ENCODE measurements around the gene TM6SF1.
A peak's percentile ranks its signal among the peaks of the same experiment; 100 is the strongest.

Gene TM6SF1

DNA sequence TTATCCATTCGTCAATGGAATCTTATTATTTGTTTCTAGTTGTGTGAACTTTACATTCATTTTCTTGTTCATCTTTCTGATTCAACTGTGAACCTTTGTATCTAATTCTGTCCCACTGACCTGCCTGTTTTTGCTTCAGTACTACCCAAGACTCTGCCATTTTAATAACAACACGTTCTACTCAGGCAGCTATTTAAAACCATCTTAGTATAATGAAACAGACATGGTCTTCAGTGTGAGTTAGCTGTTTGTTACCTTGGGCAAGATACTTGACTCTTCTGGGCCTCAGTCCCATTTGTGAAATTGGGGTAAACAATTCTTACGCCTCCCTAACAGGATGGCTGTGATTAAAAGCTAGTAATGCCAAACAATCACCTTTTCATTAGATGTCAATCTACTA lies 42.0 kb upstream of the TM6SF1 start:
- Histone ChIP-seq H3K4me2 (ENCODE audit: insufficient read depth, low read length) (peak overlapping the region; percentile 75), H4K20me1 (ENCODE audit: insufficient read depth, low read length) (peaks cover 40% of the 10 kb centered on the region), H3K36me3 (ENCODE audit: insufficient read depth, low read length) (peaks cover 31% of the 10 kb centered on the region), H3K27ac (ENCODE audit: low read length) (peak overlapping the region; percentile 17; the same call in 1 of the 2 replicates), H3K79me2 (ENCODE audit: insufficient read depth, low read length) (peaks cover 66% of the 10 kb centered on the region), H3K9me3 (ENCODE audit: insufficient read depth, low read length, severe bottlenecking) (no peaks in the 10 kb centered on the region), H2AFZ (ENCODE audit: low read depth, low read length) (no peak overlapping the region), H3K9ac (ENCODE audit: low read depth, low read length) (peak overlapping the region; percentile 92), H3K4me1 (ENCODE audit: insufficient read depth, low read length) (peaks cover 62% of the 10 kb centered on the region), H3K27me3 (ENCODE audit: insufficient read depth, low read length, poor library complexity) (no peaks in the 10 kb centered on the region), H3K4me3 (ENCODE audit: low read depth in 1 of 2, low read length in 2 of 2) (peak overlapping the region; percentile 73 to 98; a peak in 3 of 4 replicates)
- no peak for DNase-seq
- ATAC-seq (ENCODE audit: insufficient read depth, low read depth): no peak
- TF ChIP-seq EZH2 (IDR thresholded peaks at IDR 0.05; ENCODE audit: borderline replicate concordance, low read depth, low read length, severe bottlenecking): no peak
- TF ChIP-seq, protein P1, sequence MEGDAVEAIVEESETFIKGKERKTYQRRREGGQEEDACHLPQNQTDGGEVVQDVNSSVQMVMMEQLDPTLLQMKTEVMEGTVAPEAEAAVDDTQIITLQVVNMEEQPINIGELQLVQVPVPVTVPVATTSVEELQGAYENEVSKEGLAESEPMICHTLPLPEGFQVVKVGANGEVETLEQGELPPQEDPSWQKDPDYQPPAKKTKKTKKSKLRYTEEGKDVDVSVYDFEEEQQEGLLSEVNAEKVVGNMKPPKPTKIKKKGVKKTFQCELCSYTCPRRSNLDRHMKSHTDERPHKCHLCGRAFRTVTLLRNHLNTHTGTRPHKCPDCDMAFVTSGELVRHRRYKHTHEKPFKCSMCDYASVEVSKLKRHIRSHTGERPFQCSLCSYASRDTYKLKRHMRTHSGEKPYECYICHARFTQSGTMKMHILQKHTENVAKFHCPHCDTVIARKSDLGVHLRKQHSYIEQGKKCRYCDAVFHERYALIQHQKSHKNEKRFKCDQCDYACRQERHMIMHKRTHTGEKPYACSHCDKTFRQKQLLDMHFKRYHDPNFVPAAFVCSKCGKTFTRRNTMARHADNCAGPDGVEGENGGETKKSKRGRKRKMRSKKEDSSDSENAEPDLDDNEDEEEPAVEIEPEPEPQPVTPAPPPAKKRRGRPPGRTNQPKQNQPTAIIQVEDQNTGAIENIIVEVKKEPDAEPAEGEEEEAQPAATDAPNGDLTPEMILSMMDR (IDR thresholded peaks at IDR 0.05; ENCODE audit: borderline replicate concordance, extremely low read depth, low read length, poor library complexity, severe bottlenecking): no peak

DNA sequence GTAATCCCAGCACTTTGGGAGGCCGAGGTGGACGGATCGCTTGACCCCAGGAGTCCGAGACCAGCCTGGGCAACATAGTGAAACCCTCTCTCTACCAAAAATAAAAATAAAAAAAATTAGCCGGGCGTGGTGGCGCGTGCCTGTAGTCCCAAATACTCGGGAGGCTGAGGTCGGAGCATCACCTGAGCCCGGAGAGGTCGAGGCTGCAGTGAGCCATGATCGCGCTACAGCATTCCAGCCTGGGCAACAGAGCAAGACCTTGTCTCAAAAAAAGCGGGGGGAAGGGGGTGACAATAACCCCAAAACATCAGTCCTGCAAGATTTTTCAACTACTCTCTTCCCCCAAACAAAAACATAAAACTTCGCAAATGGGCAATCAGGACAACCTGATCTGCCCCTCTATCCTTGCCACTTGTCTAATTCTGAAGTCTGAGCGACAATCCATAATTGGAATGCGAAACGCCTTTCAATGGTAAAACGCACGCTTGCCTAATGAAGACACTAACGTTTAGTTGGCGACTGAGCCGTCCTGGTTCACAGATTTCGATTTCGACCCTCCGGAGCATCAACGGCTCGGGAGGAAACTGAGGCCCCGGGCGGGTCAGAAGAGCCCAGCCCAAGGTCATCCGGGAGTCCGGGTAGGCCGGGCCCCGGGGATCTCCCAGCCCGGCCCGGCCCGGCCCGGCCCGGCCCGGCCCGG lies 41.3 kb upstream of the TM6SF1 start:
- TF ChIP-seq, protein P1 (IDR thresholded peaks at IDR 0.05; ENCODE audit: borderline replicate concordance, extremely low read depth, low read length, poor library complexity, severe bottlenecking): no peak
- H4K20me1 ChIP-seq (ENCODE audit: insufficient read depth, low read length): peaks cover 36% of the 10 kb centered on the region

DNA sequence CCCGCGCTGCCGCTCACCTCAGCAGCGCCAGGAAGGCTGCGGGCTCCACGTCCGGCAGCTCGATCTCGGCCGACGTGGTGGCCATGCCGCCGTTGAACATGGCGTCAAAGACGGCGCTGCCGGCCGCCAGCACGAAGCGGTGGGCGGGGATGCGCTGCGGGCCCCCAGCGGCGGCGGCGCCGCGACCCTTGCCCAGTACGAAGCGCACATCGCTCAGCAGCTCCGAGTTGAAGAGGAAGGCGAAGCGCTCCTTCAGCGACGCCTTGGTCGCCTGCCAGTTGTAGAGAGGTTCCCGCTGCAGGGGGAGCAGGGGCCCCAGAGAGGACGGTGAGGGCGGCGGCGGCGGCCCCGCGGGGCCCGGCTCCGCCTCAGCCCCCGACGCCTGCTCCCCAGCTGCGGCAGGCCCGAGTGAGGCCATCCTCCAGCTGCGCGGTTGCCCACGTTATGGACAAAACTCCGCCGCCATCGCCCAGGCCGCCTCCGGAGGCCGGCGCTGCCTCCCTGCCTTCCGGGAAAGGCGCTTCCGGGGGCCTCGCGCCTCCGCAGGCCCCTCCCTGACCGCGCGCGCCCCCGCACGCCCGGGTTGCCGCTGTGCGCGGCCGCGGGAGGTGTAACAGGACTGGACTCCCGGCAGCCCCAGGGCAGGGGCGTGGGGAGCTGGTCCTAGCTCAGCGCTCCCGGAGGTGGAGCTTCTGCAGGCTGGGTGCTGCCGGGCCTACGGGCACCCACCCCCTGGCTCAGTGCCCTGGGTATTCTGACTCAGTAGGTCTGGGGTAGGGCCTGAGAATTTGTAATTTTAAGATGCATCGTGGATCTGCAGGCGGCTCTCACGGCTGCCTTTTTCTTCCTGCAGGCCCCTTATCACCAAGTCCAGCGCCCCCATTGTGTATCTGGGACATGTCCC lies 40.5 kb upstream of the TM6SF1 start, which contains the start of gene BTBD1:
Gene BTBD1 (minus strand): TSS at position 519 of the 904 bp plus-strand sequence. CDS start 101 bp downstream, at position 418.
- Histone ChIP-seq H3K4me3 (ENCODE audit: low read depth in 1 of 2, low read length in 2 of 2) (peak within 1 kb of the TSS; percentile 73 to 98), H3K9ac (ENCODE audit: low read depth, low read length) (peak within 1 kb of the TSS; percentile 92), H3K27ac (ENCODE audit: low read length) (peak within 1 kb of the TSS; percentile 85), H3K79me2 (ENCODE audit: insufficient read depth, low read length) (peaks cover 51% of the 10 kb centered on the region), H3K4me1 (ENCODE audit: insufficient read depth, low read length) (peaks cover 52% of the 10 kb centered on the region), H3K9me3 (ENCODE audit: insufficient read depth, low read length, severe bottlenecking) (no peaks in the 10 kb centered on the region), H3K4me2 (ENCODE audit: insufficient read depth, low read length) (peak within 1 kb of the TSS; percentile 75), H3K27me3 (ENCODE audit: insufficient read depth, low read length, poor library complexity) (no peaks in the 10 kb centered on the region), H3K36me3 (ENCODE audit: insufficient read depth, low read length) (peaks cover 18% of the 10 kb centered on the region), H4K20me1 (ENCODE audit: insufficient read depth, low read length) (peaks cover 28% of the 10 kb centered on the region), H2AFZ (ENCODE audit: low read depth, low read length) (peak within 1 kb of the TSS; percentile 96)
- ATAC-seq (ENCODE audit: insufficient read depth, low read depth) (peak; percentile 90), DNase-seq (peak; percentile 85)
- TF ChIP-seq EZH2 (IDR thresholded peaks at IDR 0.05; ENCODE audit: borderline replicate concordance, low read depth, low read length, severe bottlenecking): no peak
- TF ChIP-seq, protein P1 (IDR thresholded peaks at IDR 0.05; ENCODE audit: borderline replicate concordance, extremely low read depth, low read length, poor library complexity, severe bottlenecking): no peak

More for the DNA sequence above, 41.3 kb upstream of the TM6SF1 start:
- DNase-seq (no peak), ATAC-seq (ENCODE audit: insufficient read depth, low read depth) (no peak)
- Histone ChIP-seq H3K4me2 (ENCODE audit: insufficient read depth, low read length) (peak overlapping the region; percentile 75), H3K4me1 (ENCODE audit: insufficient read depth, low read length) (peaks cover 60% of the 10 kb centered on the region), H3K9ac (ENCODE audit: low read depth, low read length) (peak overlapping the region; percentile 92), H3K79me2 (ENCODE audit: insufficient read depth, low read length) (peaks cover 59% of the 10 kb centered on the region), H3K27ac (ENCODE audit: low read length) (peak overlapping the region; percentile 85), H3K4me3 (ENCODE audit: low read depth in 1 of 2, low read length in 2 of 2) (peak overlapping the region; percentile 73 to 98), H2AFZ (ENCODE audit: low read depth, low read length) (peak overlapping the region; percentile 96), H3K36me3 (ENCODE audit: insufficient read depth, low read length) (peaks cover 26% of the 10 kb centered on the region), H3K9me3 (ENCODE audit: insufficient read depth, low read length, severe bottlenecking) (no peaks in the 10 kb centered on the region), H3K27me3 (ENCODE audit: insufficient read depth, low read length, poor library complexity) (no peaks in the 10 kb centered on the region)

All from DND-41 (cell line).